K562 (cell line): Measurements from ENCODE around the gene PSMD2. TPM values are rescaled to one million over a fixed set of nuclear protein-coding genes. Genes with fewer than 3 reads are reported as not detected.

Source experiments
- ATAC-seq: fragments of 200-7000 bp; cut with Tn5 transposase; 3 replicates; pipeline ENCODE4 v1.9.1; 2020; ENCODE audit warnings: moderate library complexity
- BruUV-seq: library from RNA; stranded (reverse); fragments of 400-500 nt; replicated peaks from 2 replicates; lab custom pipeline; 2021; lab: Mats Ljungman, UMichigan
- CTCF ChIA-PET: fragments of 300-600 bp; formaldehyde crosslinking; extraction: SDS; loops from one replicate; lab custom pipeline; 2021; ENCODE audit warnings: low intra/inter-chr PET ratio; lab: Yijun Ruan, JAX
- POLR2A ChIA-PET: fragments of 300-600, 350-650 bp; sonication (Branson Sonifier 250); formaldehyde crosslinking; extraction: SDS; loops from one replicate; lab custom pipeline; 2021; ENCODE audit warnings: antibody characterized with exemption, inconsistent platforms; lab: Yijun Ruan, JAX
- DNase-seq, 4 experiments: peaks; one replicate each; pipeline versions ENCODE4 v3.0.0 to v3.0.0-alpha.2; 2011 to 2018; ENCODE audit warnings: low spot score in 3 of 4, mixed read lengths in 3 of 4; ENCODE audit errors: extremely low read depth in 1 of 4
- FAIRE-seq: peaks from 2 replicates; lab custom pipeline; 2011; peaks lifted over from hg19 to GRCh38; lab: Jason Lieb, UNC
- H2AFZ ChIP-seq: 2 replicates; pipeline ENCODE4 v1.6.0; 2011; ENCODE audit warnings: low read depth, low read length, control low read depth, inconsistent platforms
- H3K27ac ChIP-seq: fragments of 200-600 bp; 3 replicates; pipeline ENCODE4 v1.8.0; 2011; ENCODE audit warnings: low read depth, mild to moderate bottlenecking, control low read depth, inconsistent platforms, low read length, moderate library complexity, mixed read lengths; ENCODE audit errors: extremely low read depth
- H3K27me3 ChIP-seq, 2 experiments: fragments of 300-600 bp in 1 of 2; 2 replicates in 1 of 2; 3 replicates in 1 of 2; pipeline versions ENCODE4 v1.6.0 to v1.8.0; 2011; ENCODE audit warnings: inconsistent platforms in 2 of 2, low read length in 2 of 2, mild to moderate bottlenecking in 1 of 2, mixed read lengths in 1 of 2, moderate library complexity in 1 of 2; ENCODE audit not compliant: control insufficient read depth in 2 of 2, insufficient read depth in 2 of 2
- H3K36me3 ChIP-seq: fragments of 300-600 bp; 3 replicates; pipeline ENCODE4 v1.8.0; 2011; ENCODE audit warnings: mild to moderate bottlenecking, low read length, inconsistent platforms; ENCODE audit not compliant: control insufficient read depth, insufficient read depth
- H3K4me1 ChIP-seq, 2 experiments: fragments of 200-600 bp in 1 of 2; replicated peaks in 1 of 2; 2 replicates in 1 of 2; 3 replicates in 1 of 2; pipeline versions ENCODE4 v1.5.1 to v1.8.0; 2011; ENCODE audit warnings: inconsistent platforms in 2 of 2, low read length in 2 of 2, mild to moderate bottlenecking in 1 of 2, mixed read lengths in 1 of 2, moderate library complexity in 1 of 2; ENCODE audit not compliant: control insufficient read depth in 2 of 2, insufficient read depth in 2 of 2
- H3K4me2 ChIP-seq: 2 replicates; pipeline ENCODE4 v1.6.1; 2011; ENCODE audit warnings: low read length, control low read depth, inconsistent platforms, mixed read lengths; ENCODE audit not compliant: insufficient read depth
- H3K4me3 ChIP-seq: fragments of 200-600 bp; sonication (generic), shearing (Covaris generic); 2 replicates; pipeline ENCODE4 v1.5.1; 2016; ENCODE audit warnings: control low read depth, inconsistent platforms
- H3K79me2 ChIP-seq: fragments of 200-600 bp; 3 replicates; pipeline ENCODE4 v1.8.0; 2011; ENCODE audit warnings: low read length, inconsistent platforms; ENCODE audit not compliant: control insufficient read depth, insufficient read depth
- H3K9ac ChIP-seq, 2 experiments: 2 replicates each; pipeline versions ENCODE4 v1.6.0 to v1.6.1; 2011; ENCODE audit warnings: low read depth in 2 of 2, low read length in 2 of 2, control low read depth in 1 of 2, inconsistent platforms in 1 of 2, mild to moderate bottlenecking in 1 of 2, mixed read lengths in 1 of 2; ENCODE audit not compliant: insufficient read depth in 1 of 2
- H3K9me1 ChIP-seq: one replicate; pipeline ENCODE4 v1.6.0; 2011; ENCODE audit warnings: inconsistent platforms, mild to moderate bottlenecking, low read length, moderate library complexity; ENCODE audit not compliant: control insufficient read depth, insufficient read depth
- H3K9me3 ChIP-seq: replicated peaks from 2 replicates; pipeline ENCODE4 v1.5.1; 2011; ENCODE audit warnings: low read depth, low read length, inconsistent platforms; ENCODE audit not compliant: control insufficient read depth, insufficient read depth
- H4K20me1 ChIP-seq: replicated peaks from 2 replicates; pipeline ENCODE4 v1.6.1; 2011; ENCODE audit warnings: low read length, inconsistent platforms, mixed read lengths; ENCODE audit not compliant: control insufficient read depth, insufficient read depth
- MAX ChIP-seq: sonication (generic); formaldehyde crosslinking; IDR thresholded peaks from 2 replicates; pipeline ENCODE4 v1.9.0; 2022; ENCODE audit warnings: mild to moderate bottlenecking, missing genetic modification reagents
- NONO ChIP-seq, 2 experiments: fragments of 200-400 bp in 1 of 2; fragments of 450-650 bp in 1 of 2; formaldehyde crosslinking in 1 of 2; IDR thresholded peaks; 2 replicates each; pipeline ENCODE4 v1.6.1; 2017; ENCODE audit warnings: low read depth in 2 of 2, mild to moderate bottlenecking in 2 of 2, moderate library complexity in 2 of 2, low read length in 1 of 2
- TAF1 ChIP-seq: IDR thresholded peaks from 2 replicates; pipeline ENCODE4 v1.6.1; 2011; ENCODE audit warnings: mild to moderate bottlenecking, low read length, moderate library complexity; ENCODE audit not compliant: insufficient read depth, control insufficient read depth, severe bottlenecking; ENCODE audit errors: extremely low read depth
- U2AF1 ChIP-seq: fragments of 200-400 bp; formaldehyde crosslinking; optimal IDR thresholded peaks from 2 replicates; pipeline ENCODE3; 2017; ENCODE audit warnings: mild to moderate bottlenecking, low read depth, low read length, moderate library complexity
- UBTF ChIP-seq, 2 experiments: IDR thresholded peaks; 2 replicates each; pipeline ENCODE4 v1.6.1; 2012; ENCODE audit warnings: improper control_type of control experiment in 2 of 2, low read depth in 2 of 2, low read length in 2 of 2, borderline replicate concordance in 1 of 2
- ZNF133 ChIP-seq: fragments of 250-450 bp; sonication (Bioruptor Pico); IDR thresholded peaks from 2 replicates; pipeline ENCODE4 v1.4.0; 2020; ENCODE audit warnings: mild to moderate bottlenecking
- ZNF407 ChIP-seq: fragments of 450-650 bp; IDR thresholded peaks from 2 replicates; pipeline ENCODE4 v1.6.1; 2016; ENCODE audit warnings: low read depth
- WGBS: fragments of 100-300 bp; shearing (Covaris generic); methylation state at CpG from one replicate; pipeline ENCODE4 v1.1.6; 2016; ENCODE audit warnings: low coverage, mixed read lengths; ENCODE audit not compliant: insufficient coverage; ENCODE audit errors: missing lambda C conversion rate; 5-methylcytosine and 5-hydroxymethylcytosine counted together
- in situ Hi-C: fragments of 300-500 bp; cut with MboI; formaldehyde crosslinking; loops from 4 replicates; pipeline ENCODE4 v1.15.0; 2018; ENCODE audit warnings: inconsistent platforms, mixed read lengths
- intact Hi-C: fragments of 100-400 bp; cut with micrococcal nuclease; formaldehyde crosslinking; loops from 2 replicates; pipeline ENCODE4 v1.14.2; 2022
- polyA plus RNA-seq, 8 experiments: library from polyadenylated mRNA; depleted of rRNA in 4 of 8; stranded (reverse) in 5 of 8; unstranded in 3 of 8; fragments of >200 nt; fragmentation: Nextera tagmentation in 2 of 8; fragmentation: Illumina TruSeq in 1 of 8; extraction: Ambion mirVana in 2 of 8; extraction: Trizol in 1 of 8; gene quantifications; 2 replicates each; pipeline versions ENCODE4 v1.2.1 to v1.2.3, GENCODE V29; 2011 to 2014; ENCODE audit warnings: inconsistent platforms in 1 of 8, missing spikeins in 1 of 8
- total RNA-seq, 7 experiments: library from RNA; depleted of rRNA in 6 of 7; stranded (reverse); fragments of >200 nt in 6 of 7; fragmentation: Illumina TruSeq in 2 of 7; extraction: Trizol in 2 of 7; gene quantifications; 2 replicates each; pipeline versions ENCODE4 v1.2.1 to v1.2.3, GENCODE V29; 2011 to 2021; ENCODE audit warnings: low replicate concordance in 1 of 7

PSMD2 gene
- total and polyA plus RNA-seq, 9 of the 15 experiments (the other 6 are each of a cell fraction or from before 2014, with no cell fraction given): 152 to 484 (median 295) TPM

DNA sequence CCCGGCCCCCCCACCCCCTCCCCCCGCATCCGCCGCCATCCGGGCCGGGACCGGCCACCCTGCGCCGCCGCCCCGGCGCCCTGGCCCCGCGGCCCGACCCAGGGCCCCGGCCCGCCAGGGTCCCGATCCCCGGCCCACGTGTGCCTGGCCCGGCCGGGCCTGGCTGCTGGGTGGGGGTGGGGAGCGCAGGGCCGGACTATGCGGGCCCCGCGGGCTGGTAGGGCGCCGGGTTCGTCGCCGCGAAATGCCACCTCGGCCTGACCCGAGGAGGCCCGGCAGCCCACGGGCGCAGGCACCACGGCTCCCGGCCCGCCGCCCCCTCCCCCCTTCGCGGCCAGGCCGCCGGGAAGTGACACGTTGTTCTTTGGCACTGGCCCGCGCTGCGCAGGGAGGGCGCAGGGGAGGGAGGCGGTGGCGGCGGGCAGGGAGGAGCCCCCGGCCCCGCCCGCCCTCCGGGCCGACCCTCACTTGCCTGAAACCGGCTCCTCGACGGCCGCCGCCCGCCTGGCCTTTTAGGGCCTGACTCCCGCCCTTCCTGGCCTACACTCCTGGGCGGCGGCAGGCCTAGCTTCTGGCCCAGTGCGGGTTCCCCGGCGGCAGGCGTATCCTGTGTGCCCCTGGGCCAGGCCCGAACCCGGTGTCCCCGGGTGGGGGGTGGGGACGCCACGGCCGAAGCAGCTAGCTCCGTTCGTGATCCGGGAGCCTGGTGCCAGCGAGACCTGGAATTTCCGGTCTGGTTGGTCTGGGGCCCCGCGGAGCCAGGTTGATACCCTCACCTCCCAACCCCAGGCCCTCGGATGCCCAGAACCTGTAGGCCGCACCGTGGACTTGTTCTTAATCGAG is 15.9 kb downstream of the PSMD2 start (continued):
- TF ChIP-seq UBTF (IDR thresholded peaks at IDR 0.05; ENCODE audit: borderline replicate concordance in 1 of 2, low read depth in 2 of 2, low read length in 2 of 2): 0 out of 4 replicates have a peak, but pooled peaks of 1 of the 2 experiments have one; percentile 35
- TF ChIP-seq NONO (IDR thresholded peaks at IDR 0.05; ENCODE audit: low read depth in 2 of 2, low read length in 1 of 2): peak in 1 of 2 experiments; percentile 42; a peak in 1 of 4 replicates
- TF ChIP-seq TAF1: no peak

DNA sequence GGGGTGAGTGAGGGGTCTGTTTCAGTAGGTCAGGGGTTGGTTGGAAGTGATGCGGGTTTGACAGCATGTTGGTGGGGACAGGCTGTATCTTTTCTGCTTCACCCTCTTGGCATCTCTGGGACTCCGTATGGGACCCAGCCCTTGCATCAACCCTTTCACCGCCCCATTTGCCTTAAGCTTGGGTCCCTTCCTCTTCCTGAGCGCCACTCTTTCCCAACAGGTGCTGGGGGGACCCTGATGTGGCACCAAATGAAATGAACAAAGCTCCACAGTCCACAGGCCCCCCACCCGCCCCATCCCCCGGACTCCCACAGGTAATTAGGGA is 16.5 kb downstream of the PSMD2 start:
- FAIRE-seq (no peak), ATAC-seq (peak; percentile 8), DNase-seq (peak in 3 of 4 experiments; percentile 12 to 46 (median 41))
- Histone ChIP-seq H3K9me1 (peaks cover 13% of the 10 kb centered on the region), H3K4me2 (peak overlapping the region; percentile 99), H3K9ac (peak overlapping the region; percentile 99 to 100), H3K4me3 (peak overlapping the region; percentile 100), H2AFZ (no peak overlapping the region), H3K27me3 (no peaks in the 10 kb centered on the region), H3K4me1 (peaks cover 13 to 39% of the 10 kb centered on the region in 2 experiments; a peak in 4 of 5 replicates), H4K20me1 (peaks cover 41% of the 10 kb centered on the region), H3K79me2 (peaks cover 61% of the 10 kb centered on the region), H3K27ac (peak overlapping the region; percentile 94), H3K9me3 (no peaks in the 10 kb centered on the region), H3K36me3 (peaks cover 52% of the 10 kb centered on the region)
- POLR2A ChIA-PET: interaction anchor here (0.6 to 2.3 kb wide), 9 partner anchors 11 to 103 kb away, joined by 3 to 24 read pairs (median 5); partner anchors contain the start of gene PSMD2
- BruUV-seq: no TSS peak
- CTCF ChIA-PET: no interaction called here
- WGBS: 0% methylated on average over 3 of the region's 6 CpGs
- in situ Hi-C loops: no loop called here
- intact Hi-C loops: loop anchor here (2.0 kb wide), 1 partner anchor 17 kb away; the partner anchor contains the start of gene PSMD2
- no peak for TF ChIP-seq U2AF1
- TF ChIP-seq ZNF407: peak; percentile 52; the same call in 1 of the 2 replicates
- 0 out of 2 replicates have a peak, but pooled peaks have one; percentile 1 for TF ChIP-seq MAX (CRISPR knock-in tag)
- no peak for TF ChIP-seq ZNF133
